ENCODE results near the gene ZFPM1.

The ZFPM1 gene

GRCh38 chr16:88451586-88452481 lies 1.2 kb upstream of the ZFPM1 start:
- no peak for DNase-seq (ENCODE audit: low spot score)

GRCh38 chr16:88452482-88453216 lies 431 bp upstream of the ZFPM1 start:
- DNase-seq (ENCODE audit: low spot score) = peak; percentile 98

- DNase-seq (ENCODE audit: low spot score) = peak; percentile 38
These were observed 787 bp downstream of the ZFPM1 start for GRCh38 chr16:88453611-88454522.

- peak; percentile 58 for DNase-seq (ENCODE audit: low spot score)
These were observed 1.5 kb downstream of the ZFPM1 start for GRCh38 chr16:88454523-88454947.

GRCh38 chr16:88455610-88456355 lies 2.7 kb downstream of the ZFPM1 start:
- peak; percentile 82 for DNase-seq (ENCODE audit: low spot score)

GRCh38 chr16:88456356-88457292 lies 3.5 kb downstream of the ZFPM1 start:
- DNase-seq (ENCODE audit: low spot score) = peak; percentile 40

- no peak for DNase-seq (ENCODE audit: low spot score)
These were observed 5.1 kb downstream of the ZFPM1 start for GRCh38 chr16:88458039-88458772.

- no peak for DNase-seq (ENCODE audit: low spot score)
These were observed 5.7 kb downstream of the ZFPM1 start for GRCh38 chr16:88458773-88459235.

GRCh38 chr16:88459366-88460073 lies 6.4 kb downstream of the ZFPM1 start:
- DNase-seq (ENCODE audit: low spot score) = no peak

- no peak for DNase-seq (ENCODE audit: low spot score)
These were observed 7.6 kb downstream of the ZFPM1 start for GRCh38 chr16:88460496-88461330.

- no peak for DNase-seq (ENCODE audit: low spot score)
These were observed 8.5 kb downstream of the ZFPM1 start for GRCh38 chr16:88461331-88462269.

- no peak for DNase-seq (ENCODE audit: low spot score)
These were observed 9.3 kb downstream of the ZFPM1 start for GRCh38 chr16:88462396-88462795.

GRCh38 chr16:88463411-88463810 lies 10.3 kb downstream of the ZFPM1 start:
- no peak for DNase-seq (ENCODE audit: low spot score)

GRCh38 chr16:88464447-88465318 lies 11.6 kb downstream of the ZFPM1 start:
- DNase-seq (ENCODE audit: low spot score) = no peak

GRCh38 chr16:88465387-88465983 lies 12.4 kb downstream of the ZFPM1 start:
- no peak for DNase-seq (ENCODE audit: low spot score)
